Liver (tissue), 2 donors: ENCODE measurements around the gene ZCCHC14.

Experiments
- CTCF ChIP-seq: fragments of 150-350 bp; IDR thresholded peaks from 2 replicates; pipeline ENCODE4 v1.5.1; 2017; ENCODE audit warnings: improper control_type of control experiment, low read depth, low read length; ENCODE audit not compliant: missing input control
- MAX ChIP-seq: IDR thresholded peaks from 2 replicates; pipeline ENCODE4 v1.6.1; 2016; ENCODE audit warnings: antibody characterized with exemption
- ZBTB33 ChIP-seq: IDR thresholded peaks from 2 replicates; pipeline ENCODE4 v1.6.1; 2016; ENCODE audit warnings: antibody characterized with exemption
- donor health status: healthy.

- TF ChIP-seq MAX (no peak), ZBTB33 (no peak), CTCF (no peak)
Observed at GRCh38 chr16:87538160-87538559, 45.3 kb upstream of the ZCCHC14 start.
